Measurements from ENCODE around the gene RPS24.

RPS24 gene

DNA sequence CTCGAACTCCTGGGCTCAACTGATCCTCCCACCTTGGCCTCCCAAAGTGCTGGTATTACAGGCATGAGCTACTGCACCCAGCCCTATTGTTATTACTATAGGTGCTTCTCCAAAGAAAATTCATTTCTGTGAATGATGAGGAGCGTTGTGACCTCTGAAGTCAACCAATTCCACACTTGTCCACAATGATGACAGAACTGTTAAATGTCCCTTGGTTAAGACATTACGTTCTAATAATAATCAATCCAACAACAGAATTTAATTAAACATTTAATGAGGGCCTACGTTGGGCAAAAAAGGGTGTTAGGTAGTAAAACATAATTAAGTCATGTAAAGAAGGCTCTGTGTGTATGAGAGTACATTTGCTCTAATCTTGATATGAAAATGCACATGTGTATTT lies 22.6 kb upstream of the RPS24 start:
- Histone ChIP-seq H3K36me3 (ENCODE audit: insufficient read depth) (no peaks in the 10 kb centered on the region; the same call in 1 of the 2 replicates), H3K27ac (no peak overlapping the region)

DNA sequence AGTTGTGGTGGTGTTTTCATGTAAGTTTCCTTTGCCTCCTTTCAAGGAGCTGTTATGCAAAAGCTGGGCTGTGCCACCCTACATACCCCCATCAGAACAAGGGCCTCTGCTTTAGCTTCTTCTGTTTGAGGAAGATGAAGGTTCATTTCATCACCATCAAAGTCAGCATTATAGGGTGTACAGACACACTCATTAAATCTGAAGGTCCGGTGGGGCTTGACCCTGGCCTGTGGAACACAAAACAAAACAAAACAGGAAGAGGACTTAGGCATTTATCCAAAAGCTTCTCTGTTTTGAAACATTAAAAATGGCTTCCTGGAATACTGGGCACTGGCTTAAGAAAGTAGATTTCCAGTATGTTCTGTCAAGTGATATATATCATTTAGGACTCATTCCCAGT lies 20.1 kb upstream of the RPS24 start:
- H3K27me3 ChIP-seq (ENCODE audit: insufficient read depth, low read depth): no peaks in the 10 kb centered on the region
- H2AFZ ChIP-seq (ENCODE audit: low read depth): no peak overlapping the region
- no peaks in the 10 kb centered on the region for H4K20me1 ChIP-seq (ENCODE audit: insufficient read depth)
- no peak overlapping the region for H3K27ac ChIP-seq
- no peak overlapping the region for H3K9ac ChIP-seq
- no peak overlapping the region for H3K4me2 ChIP-seq
- no peak overlapping the region for H3K4me3 ChIP-seq (IDR thresholded peaks at IDR 0.05; ENCODE audit: insufficient read depth, low read depth, low read length)
- H3K36me3 ChIP-seq (ENCODE audit: insufficient read depth): no peaks in the 10 kb centered on the region; the same call in 1 of the 2 replicates
- H3K4me1 ChIP-seq (ENCODE audit: low read depth, poor library complexity, severe bottlenecking): no peaks in the 10 kb centered on the region
- TF ChIP-seq, protein P1, sequence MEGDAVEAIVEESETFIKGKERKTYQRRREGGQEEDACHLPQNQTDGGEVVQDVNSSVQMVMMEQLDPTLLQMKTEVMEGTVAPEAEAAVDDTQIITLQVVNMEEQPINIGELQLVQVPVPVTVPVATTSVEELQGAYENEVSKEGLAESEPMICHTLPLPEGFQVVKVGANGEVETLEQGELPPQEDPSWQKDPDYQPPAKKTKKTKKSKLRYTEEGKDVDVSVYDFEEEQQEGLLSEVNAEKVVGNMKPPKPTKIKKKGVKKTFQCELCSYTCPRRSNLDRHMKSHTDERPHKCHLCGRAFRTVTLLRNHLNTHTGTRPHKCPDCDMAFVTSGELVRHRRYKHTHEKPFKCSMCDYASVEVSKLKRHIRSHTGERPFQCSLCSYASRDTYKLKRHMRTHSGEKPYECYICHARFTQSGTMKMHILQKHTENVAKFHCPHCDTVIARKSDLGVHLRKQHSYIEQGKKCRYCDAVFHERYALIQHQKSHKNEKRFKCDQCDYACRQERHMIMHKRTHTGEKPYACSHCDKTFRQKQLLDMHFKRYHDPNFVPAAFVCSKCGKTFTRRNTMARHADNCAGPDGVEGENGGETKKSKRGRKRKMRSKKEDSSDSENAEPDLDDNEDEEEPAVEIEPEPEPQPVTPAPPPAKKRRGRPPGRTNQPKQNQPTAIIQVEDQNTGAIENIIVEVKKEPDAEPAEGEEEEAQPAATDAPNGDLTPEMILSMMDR (conservative IDR thresholded peaks at IDR 0.05; ENCODE audit: low read depth, low read length): no peak
- H3K79me2 ChIP-seq (ENCODE audit: insufficient read depth, low read depth): no peaks in the 10 kb centered on the region

More for the DNA sequence above, 22.6 kb upstream of the RPS24 start:
- Histone ChIP-seq H4K20me1 (ENCODE audit: insufficient read depth) (no peaks in the 10 kb centered on the region), H3K4me3 (IDR thresholded peaks at IDR 0.05; ENCODE audit: insufficient read depth, low read depth, low read length) (no peak overlapping the region), H3K4me1 (ENCODE audit: low read depth, poor library complexity, severe bottlenecking) (no peaks in the 10 kb centered on the region), H2AFZ (ENCODE audit: low read depth) (no peak overlapping the region), H3K9ac (no peak overlapping the region), H3K79me2 (ENCODE audit: insufficient read depth, low read depth) (no peaks in the 10 kb centered on the region), H3K4me2 (no peak overlapping the region), H3K27me3 (ENCODE audit: insufficient read depth, low read depth) (no peaks in the 10 kb centered on the region)
- TF ChIP-seq, protein P1 (conservative IDR thresholded peaks at IDR 0.05; ENCODE audit: low read depth, low read length): no peak

DNA sequence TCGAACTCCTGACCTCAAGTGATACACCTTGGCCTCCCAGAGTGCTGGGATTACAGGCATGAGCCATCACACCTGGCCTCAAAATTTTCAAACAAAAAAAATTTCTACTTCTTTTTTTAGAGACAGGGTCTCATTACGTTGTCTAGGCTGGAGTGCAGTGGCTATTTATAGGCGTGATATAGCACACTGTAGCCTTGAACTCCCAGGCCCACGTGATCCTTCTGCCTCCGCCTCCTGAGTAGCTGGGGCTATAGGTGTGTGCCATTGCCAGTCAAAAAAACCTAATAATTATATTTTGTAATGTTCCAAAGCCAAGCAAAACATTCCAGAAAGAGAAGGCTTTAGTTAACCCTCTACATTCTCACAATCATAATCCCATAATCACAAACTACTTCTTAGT lies 18.1 kb upstream of the RPS24 start:
- Histone ChIP-seq H3K36me3 (ENCODE audit: insufficient read depth) (no peaks in the 10 kb centered on the region; the same call in 1 of the 2 replicates), H3K4me2 (no peak overlapping the region), H2AFZ (ENCODE audit: low read depth) (no peak overlapping the region)

DNA sequence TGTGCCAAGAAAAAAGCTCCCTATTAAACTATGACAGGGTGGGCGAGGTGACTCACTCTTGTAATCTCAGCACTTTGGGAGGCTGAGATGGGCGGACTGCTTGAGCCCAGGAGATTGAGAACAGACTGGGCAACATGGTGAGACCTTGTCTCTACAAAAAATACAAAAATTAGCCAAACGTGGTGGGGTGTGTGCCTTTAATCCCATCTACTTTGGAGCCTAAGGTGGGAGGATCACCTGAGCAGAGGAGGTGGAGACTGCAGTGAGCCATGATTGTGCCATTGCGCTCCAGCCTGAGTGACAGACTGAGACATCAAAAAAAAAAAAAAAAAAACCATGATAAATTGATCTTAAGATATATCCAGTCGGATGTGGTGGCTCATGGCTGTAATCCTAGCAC lies 15.8 kb upstream of the RPS24 start:
- Histone ChIP-seq H3K4me3 (IDR thresholded peaks at IDR 0.05; ENCODE audit: insufficient read depth, low read depth, low read length) (no peak overlapping the region), H3K27me3 (ENCODE audit: insufficient read depth, low read depth) (no peaks in the 10 kb centered on the region), H2AFZ (ENCODE audit: low read depth) (no peak overlapping the region), H3K4me2 (no peak overlapping the region), H3K9ac (no peak overlapping the region), H4K20me1 (ENCODE audit: insufficient read depth) (no peaks in the 10 kb centered on the region), H3K79me2 (ENCODE audit: insufficient read depth, low read depth) (no peaks in the 10 kb centered on the region), H3K36me3 (ENCODE audit: insufficient read depth) (no peaks in the 10 kb centered on the region; the same call in 1 of the 2 replicates), H3K27ac (no peak overlapping the region), H3K4me1 (ENCODE audit: low read depth, poor library complexity, severe bottlenecking) (no peaks in the 10 kb centered on the region)
- TF ChIP-seq, protein P1 (conservative IDR thresholded peaks at IDR 0.05; ENCODE audit: low read depth, low read length): no peak

More for the DNA sequence above, 18.1 kb upstream of the RPS24 start:
- Histone ChIP-seq H3K4me1 (ENCODE audit: low read depth, poor library complexity, severe bottlenecking) (no peaks in the 10 kb centered on the region), H3K27me3 (ENCODE audit: insufficient read depth, low read depth) (no peaks in the 10 kb centered on the region), H3K4me3 (IDR thresholded peaks at IDR 0.05; ENCODE audit: insufficient read depth, low read depth, low read length) (no peak overlapping the region), H3K79me2 (ENCODE audit: insufficient read depth, low read depth) (no peaks in the 10 kb centered on the region), H4K20me1 (ENCODE audit: insufficient read depth) (no peaks in the 10 kb centered on the region), H3K9ac (no peak overlapping the region), H3K27ac (no peak overlapping the region)
- TF ChIP-seq, protein P1 (conservative IDR thresholded peaks at IDR 0.05; ENCODE audit: low read depth, low read length): no peak
